Left lung (tissue), 10 donors: Measurements from ENCODE around the gene SNRNP27. TPM values are rescaled to one million over a fixed set of nuclear protein-coding genes. Genes with fewer than 3 reads are reported as not detected.
A peak's percentile ranks its signal among the peaks of the same experiment; 100 is the strongest.
"Not testable (repeated sequence)": the region's sequence is repeated elsewhere in the genome, so short reads cannot be mapped to it uniquely, and the experiment has no call there.

Experiments used
- ATAC-seq: fragments of 200-7000 bp; cut with Tn5 transposase; one replicate; pipeline ENCODE4 v1.9.1; 2020; ENCODE audit warnings: moderate library complexity
- DNase-seq, 4 donors: peaks; one replicate each; pipeline ENCODE4 v3.0.0-alpha.2; 2013 to 2020
- H3K27ac ChIP-seq, 2 donors: fragments of 200-600 bp; sonication (generic) in 1 of 2; one replicate each; pipeline versions ENCODE4 v1.5.0 to v1.8.0; 2020 to 2021
- H3K27me3 ChIP-seq, 2 donors: fragments of 200-600 bp; sonication (generic) in 1 of 2; one replicate each; pipeline versions ENCODE4 v1.5.0 to v1.8.0; 2020 to 2021
- H3K36me3 ChIP-seq, 2 donors: fragments of 200-600 bp; sonication (generic) in 1 of 2; one replicate each; pipeline versions ENCODE4 v1.5.0 to v1.8.0; 2020 to 2021
- H3K4me1 ChIP-seq, 2 donors: fragments of 200-600 bp; one replicate each; pipeline ENCODE4 v1.8.0; 2021
- H3K4me3 ChIP-seq, 2 donors: fragments of 200-600 bp; sonication (generic) in 1 of 2; one replicate each; pipeline versions ENCODE4 v1.5.0 to v1.8.0; 2020 to 2021; ENCODE audit warnings: mild to moderate bottlenecking in 1 of 2
- H3K9me3 ChIP-seq, 2 donors: fragments of 200-600 bp; sonication (generic) in 1 of 2; one replicate each; pipeline versions ENCODE4 v1.5.0 to v1.8.0; 2020 to 2021
- intact Hi-C, 2 donors: fragments of 100-400 bp; cut with DNase I; formaldehyde crosslinking; loops; one replicate each; pipeline versions ENCODE4 v1.11.2 to v1.14.2; 2022
- polyA plus RNA-seq, 6 donors: library from polyadenylated mRNA; unstranded; fragments of 120-200 nt; gene quantifications; one replicate each; pipeline ENCODE4 v1.2.1, GENCODE V29; 2013; ENCODE audit not compliant: insufficient read length in 6 of 6
- total RNA-seq, 2 donors: library from RNA; stranded (reverse); fragmentation: NEBNext Ultra II Directional; extraction: Animal tissue kit (Norgen Biotek cat#: 25700); gene quantifications; one replicate each; pipeline ENCODE4 v1.2.1, GENCODE V29; 2021
- TF ChIP-seq, protein P1 (sequence below), 2 donors: fragments of 200-600 bp; sonication (generic) in 1 of 2; IDR thresholded peaks; one replicate each; pipeline versions ENCODE4 v1.5.0 to v1.8.0; 2021; ENCODE audit warnings: antibody characterized with exemption in 2 of 2
- donor health status: DM: no; HTN: yes; CAD: no.
- donor health status: DM: no; HTN: no; CAD: no.

SNRNP27 gene
- total and polyA plus RNA-seq, 8 donors: 37.1 to 76.8 (median 66.0) TPM

DNA sequence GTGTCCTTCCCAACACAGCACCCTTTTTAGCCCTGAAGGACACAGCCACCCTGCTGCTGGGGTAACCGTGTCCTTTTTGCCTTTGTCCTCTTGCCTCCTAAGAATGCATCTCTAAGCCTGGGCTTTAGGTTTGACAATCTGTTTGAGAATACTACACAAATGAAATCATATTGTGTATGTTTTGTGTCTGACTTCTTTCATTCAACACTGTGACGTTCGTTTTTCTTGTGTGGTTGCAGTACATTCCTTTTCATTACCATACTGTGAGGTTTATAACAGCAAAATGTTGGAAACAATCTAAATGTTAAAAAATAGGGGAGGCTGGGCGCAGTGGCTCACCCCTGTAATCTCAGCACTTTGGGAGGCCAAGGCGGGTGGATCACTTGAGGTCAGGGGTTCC, 56.5 kb downstream of the SNRNP27 start:
- H3K4me1 ChIP-seq: peaks cover 4 to 60% of the 10 kb centered on the region in 2 donors
- DNase-seq (no peak), ATAC-seq (no peak)
- H3K9me3 ChIP-seq: no peaks in the 10 kb centered on the region
- no peak overlapping the region for H3K27ac ChIP-seq
- TF ChIP-seq, protein P1, sequence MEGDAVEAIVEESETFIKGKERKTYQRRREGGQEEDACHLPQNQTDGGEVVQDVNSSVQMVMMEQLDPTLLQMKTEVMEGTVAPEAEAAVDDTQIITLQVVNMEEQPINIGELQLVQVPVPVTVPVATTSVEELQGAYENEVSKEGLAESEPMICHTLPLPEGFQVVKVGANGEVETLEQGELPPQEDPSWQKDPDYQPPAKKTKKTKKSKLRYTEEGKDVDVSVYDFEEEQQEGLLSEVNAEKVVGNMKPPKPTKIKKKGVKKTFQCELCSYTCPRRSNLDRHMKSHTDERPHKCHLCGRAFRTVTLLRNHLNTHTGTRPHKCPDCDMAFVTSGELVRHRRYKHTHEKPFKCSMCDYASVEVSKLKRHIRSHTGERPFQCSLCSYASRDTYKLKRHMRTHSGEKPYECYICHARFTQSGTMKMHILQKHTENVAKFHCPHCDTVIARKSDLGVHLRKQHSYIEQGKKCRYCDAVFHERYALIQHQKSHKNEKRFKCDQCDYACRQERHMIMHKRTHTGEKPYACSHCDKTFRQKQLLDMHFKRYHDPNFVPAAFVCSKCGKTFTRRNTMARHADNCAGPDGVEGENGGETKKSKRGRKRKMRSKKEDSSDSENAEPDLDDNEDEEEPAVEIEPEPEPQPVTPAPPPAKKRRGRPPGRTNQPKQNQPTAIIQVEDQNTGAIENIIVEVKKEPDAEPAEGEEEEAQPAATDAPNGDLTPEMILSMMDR (IDR thresholded peaks at IDR 0.05): no peak
- H3K36me3 ChIP-seq: no peaks in the 10 kb centered on the region
- intact Hi-C loops: no loop called here
- no peak overlapping the region for H3K4me3 ChIP-seq
- H3K27me3 ChIP-seq: peaks cover 0 to 11% of the 10 kb centered on the region in 2 donors

DNA sequence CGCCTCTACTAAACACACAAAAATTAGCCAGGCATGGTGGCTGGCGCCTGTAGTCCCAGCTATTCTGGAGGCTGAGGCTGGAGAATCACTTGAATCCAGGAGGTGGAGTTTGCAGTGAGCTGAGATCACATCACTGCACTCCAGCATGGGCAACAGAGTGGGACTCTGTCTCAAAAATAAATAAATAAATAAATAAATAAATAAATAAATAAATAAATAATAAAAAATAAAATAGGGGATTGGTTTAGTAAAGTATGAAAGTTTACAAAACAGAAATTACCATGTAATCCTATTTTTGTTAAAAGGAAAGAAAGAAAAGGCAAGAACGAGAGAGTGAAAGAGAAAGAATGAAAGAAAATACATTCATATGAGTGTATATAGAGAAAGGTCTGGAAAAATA, 56.9 kb downstream of the SNRNP27 start:
- H3K27ac ChIP-seq: not testable (repeated sequence)

DNA sequence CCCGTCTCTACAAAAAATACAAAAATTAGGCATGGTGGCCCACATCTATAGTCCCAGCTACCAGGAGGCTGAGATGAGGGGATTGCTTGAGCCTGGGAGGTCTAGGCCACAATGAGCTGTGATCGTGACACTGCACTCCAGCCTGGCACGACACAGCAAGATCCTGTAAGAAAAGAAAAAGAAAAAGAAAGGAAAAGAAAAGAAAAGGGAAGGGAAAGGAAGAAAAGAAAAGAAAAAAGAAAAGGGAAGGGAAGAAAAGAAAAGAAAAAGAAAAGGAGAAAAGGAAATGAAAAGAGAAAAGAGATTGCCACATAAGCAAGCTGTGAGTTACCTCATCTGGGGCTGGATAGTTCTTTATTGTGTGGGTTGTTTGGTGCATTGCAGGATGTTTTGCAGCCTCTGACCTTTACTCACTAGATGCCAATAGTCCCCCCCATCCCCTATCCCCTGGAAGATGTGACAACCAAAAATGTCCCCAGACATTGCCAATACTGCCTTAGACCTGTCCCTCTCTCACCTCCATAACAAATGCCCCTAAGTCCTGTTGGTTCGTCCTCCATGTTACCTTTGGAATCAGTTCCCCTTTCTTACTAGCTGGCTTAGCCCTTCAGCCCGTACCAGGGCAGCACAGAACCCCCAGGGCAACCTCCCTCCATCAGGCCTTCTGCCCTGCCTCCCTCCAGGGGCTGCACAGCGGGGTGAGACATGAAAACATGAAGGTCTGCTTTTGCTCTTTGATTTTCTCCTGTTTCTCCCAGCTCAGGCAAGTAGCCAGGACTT, 58.8 kb downstream of the SNRNP27 start:
- no peaks in the 10 kb centered on the region for H3K9me3 ChIP-seq
- TF ChIP-seq, protein P1 (IDR thresholded peaks at IDR 0.05): no peak
- H3K4me3 ChIP-seq: no peak overlapping the region
- peak overlapping the region in 1 of 2 donors; percentile 65 for H3K27ac ChIP-seq
- peaks cover 0 to 54% of the 10 kb centered on the region in 2 donors for H3K4me1 ChIP-seq
- ATAC-seq (no peak), DNase-seq (no peak)
- intact Hi-C loops: no loop called here
- peaks cover 0 to 11% of the 10 kb centered on the region in 2 donors for H3K27me3 ChIP-seq
- H3K36me3 ChIP-seq: no peaks in the 10 kb centered on the region

More for the DNA sequence above, 56.9 kb downstream of the SNRNP27 start:
- H3K36me3 ChIP-seq, ATAC-seq, H3K4me3 ChIP-seq, H3K9me3 ChIP-seq, DNase-seq, intact Hi-C loops: not testable (repeated sequence)
- Histone ChIP-seq H3K4me1 (peaks cover 4 to 58% of the 10 kb centered on the region in 2 donors), H3K27me3 (peaks cover 0 to 11% of the 10 kb centered on the region in 2 donors)

DNA sequence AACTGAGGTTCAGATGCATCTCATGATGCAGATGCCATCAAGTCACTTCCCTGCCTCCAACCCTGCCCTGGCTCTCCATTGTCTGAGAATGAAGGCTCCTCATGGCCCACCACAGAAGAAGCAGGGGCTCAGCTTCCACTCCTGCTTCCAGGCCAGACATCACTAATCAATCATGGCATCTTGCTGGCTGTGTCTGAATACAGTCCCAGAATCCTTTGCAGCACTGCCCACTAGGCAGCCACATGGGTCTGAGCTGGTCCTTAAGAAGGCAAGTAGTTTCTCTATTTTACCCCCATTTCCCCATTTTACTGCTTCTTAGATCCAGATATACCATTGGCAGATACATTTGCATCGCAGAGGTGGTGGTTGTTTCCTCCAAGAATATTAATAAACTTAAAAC, 60.3 kb downstream of the SNRNP27 start:
- H3K36me3 ChIP-seq: no peaks in the 10 kb centered on the region
- intact Hi-C loops: no loop called here
- no peaks in the 10 kb centered on the region for H3K9me3 ChIP-seq
- peaks cover 0 to 38% of the 10 kb centered on the region in 2 donors for H3K4me1 ChIP-seq
- peak overlapping the region in 1 of 2 donors; percentile 13 for H3K27ac ChIP-seq
- H3K27me3 ChIP-seq: peaks cover 0 to 1% of the 10 kb centered on the region in 2 donors
- DNase-seq (no peak), ATAC-seq (no peak)
- TF ChIP-seq, protein P1 (IDR thresholded peaks at IDR 0.05): no peak
- no peak overlapping the region for H3K4me3 ChIP-seq

Other genes with a start within 250 kb of the SNRNP27 start
- 100 to 1,000 TPM; 162 to 217 TPM for gene ANXA4, start 151.8 kb upstream of the SNRNP27 start, total RNA-seq
- gene ANXA4, start 151.8 kb upstream of the SNRNP27 start, polyA plus RNA-seq: 10 to 100 TPM; 74.9 to 94.1 (median 82.6) TPM
- gene GMCL1, start 64.3 kb upstream of the SNRNP27 start, total RNA-seq: 10 to 100 TPM; 15.3 to 19.4 TPM
- gene GMCL1, start 64.3 kb upstream of the SNRNP27 start, polyA plus RNA-seq: 10 to 100 TPM; 22.7 to 27.0 (median 25.7) TPM
- gene MXD1, start 21.2 kb downstream of the SNRNP27 start, total RNA-seq: 10 to 100 TPM; 26.3 to 82.4 TPM
- 10 to 100 TPM in 5 of 6 donors, 1 to 10 TPM in 1; 9.3 to 13.6 (median 12.7) TPM for gene MXD1, start 21.2 kb downstream of the SNRNP27 start, polyA plus RNA-seq
- 1 to 10 TPM in 1 of 2 donors, under 1 TPM in 1; 0.73 to 1.2 TPM for gene ASPRV1, start 67.7 kb downstream of the SNRNP27 start, total RNA-seq
- gene ASPRV1, start 67.7 kb downstream of the SNRNP27 start, polyA plus RNA-seq: 1 to 10 TPM; 2.4 to 4.2 (median 3.3) TPM
- 100 to 1,000 TPM; 297 to 404 TPM for gene PCBP1, start 193.5 kb downstream of the SNRNP27 start, total RNA-seq
- 100 to 1,000 TPM; 172 to 271 (median 218) TPM for gene PCBP1, start 193.5 kb downstream of the SNRNP27 start, polyA plus RNA-seq